Medulla oblongata (tissue), 1 donor: ENCODE results near the gene SLIT1.

Experiments
- DNase-seq: peaks from one replicate; pipeline ENCODE4 v3.0.0-alpha.2; 2015; ENCODE audit errors: extremely low spot score

The SLIT1 gene

GRCh38 chr10:97171001-97171400 lies 14.8 kb downstream of the SLIT1 start:
- no peak for DNase-seq

GRCh38 chr10:97169911-97170693 lies 15.7 kb downstream of the SLIT1 start:
- no peak for DNase-seq

- no peak for DNase-seq
Measured at GRCh38 chr10:97169063-97169462, 16.7 kb downstream of the SLIT1 start.

DNA sequence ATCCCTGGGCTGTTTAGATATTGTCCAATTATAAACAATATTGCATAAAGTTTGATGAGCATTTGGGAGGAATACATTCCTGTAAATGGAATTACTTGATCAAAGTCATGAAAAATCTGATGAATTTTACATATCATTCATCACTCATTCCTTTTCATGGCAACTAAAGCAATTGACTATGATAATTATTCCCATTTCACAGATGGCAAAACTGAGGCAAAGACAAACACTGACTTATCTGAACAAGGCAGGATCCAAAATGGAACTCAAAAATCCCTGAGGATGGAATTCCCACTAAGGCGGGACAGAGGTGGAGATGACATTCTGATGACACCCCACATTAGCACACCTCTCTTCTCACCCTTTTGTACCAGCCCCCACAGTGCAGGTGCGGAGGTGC lies 17.1 kb downstream of the SLIT1 start:
- DNase-seq, result no peak

- DNase-seq, result no peak
Measured at GRCh38 chr10:97165499-97165898, 20.3 kb downstream of the SLIT1 start.

GRCh38 chr10:97163781-97164501 lies 21.8 kb downstream of the SLIT1 start:
- DNase-seq, result no peak

GRCh38 chr10:97163181-97163580 lies 22.6 kb downstream of the SLIT1 start:
- no peak for DNase-seq

DNA sequence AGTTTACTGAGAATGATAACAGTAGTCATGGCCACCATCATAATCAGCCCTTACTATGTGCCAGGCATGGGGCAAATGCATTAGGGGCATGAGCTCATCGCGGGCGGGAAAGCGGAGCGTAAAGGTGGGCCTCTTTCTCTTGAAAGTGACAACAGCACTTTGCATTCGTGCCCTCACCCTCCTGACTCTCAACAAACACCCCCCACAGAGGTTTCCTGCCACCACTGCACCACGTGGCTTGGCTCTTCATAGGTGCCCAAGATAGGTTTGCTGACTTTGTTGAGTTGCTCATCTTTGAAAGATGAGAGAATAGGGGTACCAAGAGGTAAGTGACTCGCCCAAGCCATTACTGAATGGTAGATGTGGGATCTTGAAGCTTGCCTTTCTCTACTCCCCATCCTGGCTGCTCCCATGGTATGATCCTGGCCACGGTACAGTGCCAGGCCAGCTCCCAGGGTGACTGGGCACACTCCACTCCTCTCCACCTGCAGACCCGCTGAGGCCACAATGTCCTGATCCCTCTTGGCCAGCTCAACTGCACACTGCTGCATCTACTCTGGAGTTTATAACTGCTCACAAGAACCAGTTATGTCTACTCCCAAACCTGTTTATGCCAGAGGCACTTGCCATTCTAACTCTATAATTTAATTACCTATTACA lies 26.0 kb downstream of the SLIT1 start:
- DNase-seq, result no peak

GRCh38 chr10:97157578-97158095 lies 28.1 kb downstream of the SLIT1 start:
- DNase-seq, result peak; percentile 63

DNA sequence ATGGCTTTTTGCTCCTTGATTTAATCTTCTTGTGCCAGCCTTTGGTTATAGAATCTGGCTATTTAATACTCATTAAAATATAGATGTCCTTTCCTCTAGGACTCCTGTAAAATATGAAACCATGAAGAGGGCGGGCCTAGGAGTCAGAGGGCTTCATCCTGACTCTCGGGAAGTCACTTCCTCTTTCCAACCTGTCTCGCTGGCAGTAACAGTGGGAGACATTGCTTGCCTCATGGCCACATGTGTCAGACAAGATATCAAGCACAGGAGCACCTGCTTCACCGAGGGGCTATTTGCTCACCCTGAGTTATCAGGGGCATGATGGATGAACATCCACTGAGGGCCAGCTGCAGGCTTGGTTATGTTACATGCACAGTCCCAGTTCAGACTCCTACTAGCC lies 31.0 kb downstream of the SLIT1 start:
- no peak for DNase-seq

- peak; percentile 29 for DNase-seq
Measured at GRCh38 chr10:97154162-97154561, 31.6 kb downstream of the SLIT1 start.

DNA sequence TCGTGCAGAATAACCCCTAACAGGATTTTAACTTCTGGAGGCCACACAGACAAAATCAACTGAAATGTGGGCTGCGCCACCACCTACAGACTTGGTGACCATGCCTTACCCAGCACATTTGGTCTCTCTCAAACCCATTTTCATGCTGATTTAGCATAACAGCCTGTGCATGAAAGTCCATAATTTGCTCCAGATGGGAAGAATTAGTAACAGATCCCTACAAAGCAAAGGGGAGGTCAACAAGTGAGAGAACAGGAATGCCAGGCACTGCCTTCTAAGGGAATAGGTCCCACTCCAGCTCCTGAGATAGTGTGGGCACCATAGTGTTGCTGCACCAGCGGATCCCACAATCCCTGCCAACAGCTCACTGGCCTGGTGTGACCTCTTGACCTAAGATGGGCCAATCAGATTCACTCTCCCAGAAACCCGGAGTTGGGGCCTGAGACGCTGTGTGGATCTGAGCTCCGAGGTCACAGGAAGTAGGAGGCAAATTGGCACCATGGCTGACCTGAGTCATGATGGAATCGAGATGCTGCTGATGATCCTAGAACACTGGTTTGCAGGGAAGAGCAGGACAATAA lies 32.4 kb downstream of the SLIT1 start:
- no peak for DNase-seq

DNA sequence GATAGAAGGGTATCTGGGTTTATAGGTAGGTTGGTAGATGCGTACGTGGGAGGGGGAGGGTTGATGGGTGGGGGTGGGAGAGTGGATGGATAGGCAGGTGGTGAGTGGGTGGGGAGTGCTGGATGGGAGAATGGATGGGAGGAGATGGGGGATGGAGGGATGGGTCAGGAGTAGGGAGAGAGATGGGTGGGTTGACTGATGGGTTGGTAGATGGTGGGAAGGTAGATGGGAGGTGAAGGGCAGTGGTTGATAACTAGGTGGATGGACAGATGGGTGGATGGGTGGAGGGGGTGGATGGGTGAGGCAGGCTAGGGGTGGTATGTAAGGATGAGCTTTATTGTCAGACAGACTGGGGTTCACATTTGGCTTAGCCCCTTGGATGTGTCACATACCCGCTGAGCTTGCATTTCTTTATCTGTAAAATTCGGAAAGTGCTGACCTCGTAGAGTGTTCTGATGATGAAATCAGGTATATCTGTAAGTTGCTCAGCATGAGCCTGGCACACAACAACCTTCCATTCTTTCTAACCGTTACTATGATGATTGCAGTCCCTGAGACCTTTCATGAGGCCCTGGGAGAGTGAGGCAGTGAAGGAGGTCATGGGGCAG lies 34.3 kb downstream of the SLIT1 start:
- DNase-seq, result no peak

DNA sequence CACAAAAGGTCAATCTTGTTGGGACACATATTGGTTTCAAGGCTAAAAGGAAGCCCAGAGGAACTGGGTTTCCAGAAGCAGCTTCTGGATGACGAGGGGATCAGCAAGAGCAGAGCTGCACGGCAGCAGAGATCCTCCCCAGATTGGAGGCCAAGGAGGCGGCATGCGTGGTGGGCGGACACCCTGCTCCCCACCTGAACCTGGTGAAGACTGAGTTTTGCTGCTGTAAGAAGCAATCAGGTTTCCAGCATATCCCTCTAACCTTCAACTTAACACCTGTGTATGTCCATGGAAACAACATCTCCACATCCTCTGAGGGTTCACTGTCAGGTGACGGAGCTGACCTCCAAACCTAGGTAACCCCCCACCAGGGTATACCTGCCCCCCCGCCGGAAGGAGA lies 35.1 kb downstream of the SLIT1 start:
- no peak for DNase-seq

- DNase-seq, result no peak
Measured at GRCh38 chr10:97150013-97150595, 35.7 kb downstream of the SLIT1 start.

DNA sequence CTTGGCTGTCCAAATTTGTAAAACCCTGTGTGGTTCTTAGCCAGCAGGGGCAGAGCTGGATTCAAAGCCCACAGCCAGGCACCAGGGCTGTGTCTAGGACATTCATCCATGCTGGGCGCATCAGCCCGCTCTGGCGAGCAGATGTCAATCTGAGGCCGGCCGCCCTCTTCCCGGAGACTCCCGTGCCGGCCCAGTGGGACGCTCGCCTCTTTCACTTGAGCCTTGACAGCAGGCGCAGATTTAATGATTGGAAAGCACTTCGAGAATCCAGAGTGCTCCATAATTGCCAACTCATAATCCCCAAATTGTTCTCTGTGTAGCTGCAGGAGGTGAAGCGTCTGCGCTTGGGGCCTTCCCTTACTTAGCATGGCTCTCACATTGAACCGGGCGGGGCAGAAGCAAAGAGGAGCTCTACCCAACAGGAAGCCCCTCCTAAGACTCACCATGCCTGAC lies 36.7 kb downstream of the SLIT1 start:
- no peak for DNase-seq

DNA sequence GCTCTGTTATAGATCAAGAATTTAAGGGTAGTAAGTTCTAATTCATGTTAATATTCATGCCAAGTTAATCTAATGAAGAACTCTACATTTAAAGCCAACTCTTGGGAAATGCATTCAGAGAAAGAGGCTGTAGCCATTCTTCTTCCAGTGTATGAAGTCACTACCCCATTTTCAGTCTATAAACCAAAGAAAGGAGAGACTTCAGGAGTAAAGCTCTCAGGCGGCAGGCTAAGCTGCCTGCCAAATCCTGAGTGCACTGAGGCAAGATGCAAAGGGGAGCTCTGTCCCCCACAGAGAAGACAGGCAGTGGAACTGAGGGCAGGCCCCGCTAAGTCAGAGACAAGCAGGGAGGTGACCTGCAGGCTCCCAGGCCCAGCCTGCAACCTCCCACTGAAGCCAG lies 41.5 kb downstream of the SLIT1 start:
- DNase-seq, result peak; percentile 29

DNA sequence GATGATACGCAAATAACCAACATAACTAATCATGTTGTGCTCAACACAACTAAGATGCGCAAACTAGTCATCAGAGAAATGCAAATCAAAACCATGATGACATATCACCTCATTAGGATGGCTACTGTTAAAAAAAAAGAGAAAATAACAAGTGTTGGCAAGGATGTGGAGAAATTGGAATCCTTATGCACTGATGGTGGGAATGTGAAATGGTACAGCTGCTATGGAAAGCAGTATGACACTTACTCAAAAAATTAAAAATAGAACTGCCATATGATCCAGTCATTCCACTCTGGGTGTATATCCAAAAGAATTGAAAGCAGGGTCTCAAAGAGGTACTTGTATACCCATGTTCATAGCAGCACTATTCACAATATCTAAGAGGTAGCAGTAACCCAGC lies 42.9 kb downstream of the SLIT1 start:
- DNase-seq, result no peak

DNA sequence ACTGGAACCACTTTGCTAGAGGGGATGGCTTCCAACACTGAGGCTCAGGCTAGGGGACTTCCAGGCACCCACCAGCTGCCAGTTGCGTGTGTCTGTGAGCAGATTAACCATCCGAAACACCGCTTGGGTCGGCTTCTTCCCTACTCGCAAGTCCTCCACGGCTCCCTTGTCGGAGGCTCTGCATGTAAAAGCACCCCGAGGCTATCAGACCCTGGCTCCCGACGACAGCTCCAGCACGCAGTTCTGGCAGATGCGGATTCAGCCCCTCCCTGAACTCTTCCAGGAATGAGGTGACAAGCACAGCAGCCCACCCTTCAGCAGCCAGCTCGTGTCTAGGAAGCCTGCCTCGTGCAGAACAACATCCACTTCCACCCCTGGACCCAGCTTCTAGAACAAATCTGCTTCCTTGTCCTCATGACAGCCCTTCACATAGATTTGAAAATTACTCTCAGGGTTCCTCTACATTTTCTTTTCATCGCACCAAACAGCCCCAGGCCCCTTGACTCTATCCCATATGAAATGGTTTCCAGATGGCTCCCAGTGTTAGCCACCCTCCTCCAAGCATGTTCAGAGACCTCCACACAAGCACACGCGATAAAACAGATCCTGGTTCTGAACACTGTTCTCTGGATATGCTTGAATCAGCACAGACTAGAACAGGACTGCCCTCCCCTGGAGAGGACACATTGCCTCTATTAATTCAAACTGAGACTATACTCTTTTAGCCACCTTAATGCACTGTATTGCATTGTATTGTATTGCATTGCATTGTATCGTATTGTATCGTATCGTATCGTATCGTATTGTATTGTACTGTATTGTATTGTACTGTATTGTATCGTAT lies 44.6 kb downstream of the SLIT1 start:
- DNase-seq, result no peak
